CD4-positive, alpha-beta T cell (primary cell): Measurements from ENCODE around the gene ABHD16A. TPM values are rescaled to one million over a fixed set of nuclear protein-coding genes. Genes with fewer than 3 reads are reported as not detected.

Experiments
- ATAC-seq: fragments of 200-7000 bp; cut with Tn5 transposase; one replicate; pipeline ENCODE4 v1.10.0; 2022; ENCODE audit warnings: mild to moderate bottlenecking; ENCODE audit not compliant: poor library complexity
- CTCF ChIA-PET: fragments of 350-600 bp; sonication (Branson Sonifier 250); formaldehyde crosslinking; loops from one replicate; lab custom pipeline; 2021; ENCODE audit warnings: antibody characterized with exemption, inconsistent platforms; lab: Charles Lee
- POLR2A ChIA-PET: fragments of 350-600 bp; sonication (Branson Sonifier 250); formaldehyde crosslinking; loops from one replicate; lab custom pipeline; 2021; ENCODE audit warnings: antibody characterized with exemption, inconsistent platforms; lab: Charles Lee
- DNase-seq, 14 experiments: peaks; one replicate each; pipeline ENCODE4 v3.0.0-alpha.2; 2013 to 2020; ENCODE audit warnings: mixed read lengths in 2 of 14
- H3K27ac ChIP-seq, 2 donors: one replicate each; pipeline versions ENCODE4 v1.5.1 to v1.7.0; 2013; ENCODE audit warnings: low read length in 2 of 2, low read depth in 1 of 2, mild to moderate bottlenecking in 1 of 2
- H3K27me3 ChIP-seq, 2 experiments: 1 replicate in 1 of 2; 2 replicates in 1 of 2; pipeline versions ENCODE4 v1.6.1 to v1.7.0; 2013; ENCODE audit warnings: low read length in 2 of 2, control low read depth in 1 of 2, mild to moderate bottlenecking in 1 of 2, moderate library complexity in 1 of 2; ENCODE audit not compliant: insufficient read depth in 2 of 2, control insufficient read depth in 1 of 2
- H3K36me3 ChIP-seq: one replicate; pipeline ENCODE4 v1.6.1; 2013; ENCODE audit warnings: low read length, control low read depth; ENCODE audit not compliant: insufficient read depth
- H3K4me1 ChIP-seq: one replicate; pipeline ENCODE4 v1.6.1; 2013; ENCODE audit warnings: low read length, control low read depth; ENCODE audit not compliant: insufficient read depth
- H3K4me3 ChIP-seq: one replicate; pipeline ENCODE4 v1.5.1; 2013; ENCODE audit warnings: mild to moderate bottlenecking, low read length, moderate library complexity
- H3K9me3 ChIP-seq, 2 experiments: 1 replicate in 1 of 2; 2 replicates in 1 of 2; pipeline versions ENCODE4 v1.6.1 to v1.7.0; 2013; ENCODE audit warnings: low read length in 2 of 2, mild to moderate bottlenecking in 2 of 2, control low read depth in 1 of 2, moderate library complexity in 1 of 2; ENCODE audit not compliant: control insufficient read depth in 1 of 2, insufficient read depth in 1 of 2
- H3K27ac Mint-ChIP-seq: one replicate; pipeline ENCODE4 v1.8.0; 2020; ENCODE audit warnings: mixed read lengths
- H3K27me3 Mint-ChIP-seq: one replicate; pipeline ENCODE4 v1.8.0; 2021; ENCODE audit warnings: mixed read lengths
- H3K36me3 Mint-ChIP-seq: one replicate; pipeline ENCODE4 v1.8.0; 2021; ENCODE audit warnings: low read depth, mixed read lengths
- H3K4me1 Mint-ChIP-seq: one replicate; pipeline ENCODE4 v1.8.0; 2021; ENCODE audit warnings: low read depth, mixed read lengths
- H3K4me3 Mint-ChIP-seq: one replicate; pipeline ENCODE4 v1.8.0; 2020; ENCODE audit warnings: mild to moderate bottlenecking, mixed read lengths
- H3K9me3 Mint-ChIP-seq: one replicate; pipeline ENCODE4 v1.8.0; 2020; ENCODE audit warnings: mixed read lengths
- intact Hi-C, 2 experiments: fragments of 100-400 bp; cut with DNase I in 1 of 2; cut with micrococcal nuclease in 1 of 2; formaldehyde crosslinking; loops; one replicate each; pipeline versions ENCODE4 v1.15.1 to v1.9.0; 2023 to 2025; cut with DNase I, micrococcal nuclease
- total RNA-seq, 174 experiments: library from RNA in 2 of 174; stranded (reverse) in 2 of 174; gene quantifications; one replicate each; pipeline ENCODE4 v1.2.3 and lab custom pipeline; 2021 to 2026
- TF ChIP-seq, protein P1 (sequence below): fragments of 200-600 bp; IDR thresholded peaks from one replicate; pipeline ENCODE4 v1.8.0; 2022; ENCODE audit warnings: antibody characterized with exemption, mild to moderate bottlenecking

The ABHD16A gene
- total RNA-seq, 2 experiments from 2014 or later = 52.3 to 59.3 TPM

DNA sequence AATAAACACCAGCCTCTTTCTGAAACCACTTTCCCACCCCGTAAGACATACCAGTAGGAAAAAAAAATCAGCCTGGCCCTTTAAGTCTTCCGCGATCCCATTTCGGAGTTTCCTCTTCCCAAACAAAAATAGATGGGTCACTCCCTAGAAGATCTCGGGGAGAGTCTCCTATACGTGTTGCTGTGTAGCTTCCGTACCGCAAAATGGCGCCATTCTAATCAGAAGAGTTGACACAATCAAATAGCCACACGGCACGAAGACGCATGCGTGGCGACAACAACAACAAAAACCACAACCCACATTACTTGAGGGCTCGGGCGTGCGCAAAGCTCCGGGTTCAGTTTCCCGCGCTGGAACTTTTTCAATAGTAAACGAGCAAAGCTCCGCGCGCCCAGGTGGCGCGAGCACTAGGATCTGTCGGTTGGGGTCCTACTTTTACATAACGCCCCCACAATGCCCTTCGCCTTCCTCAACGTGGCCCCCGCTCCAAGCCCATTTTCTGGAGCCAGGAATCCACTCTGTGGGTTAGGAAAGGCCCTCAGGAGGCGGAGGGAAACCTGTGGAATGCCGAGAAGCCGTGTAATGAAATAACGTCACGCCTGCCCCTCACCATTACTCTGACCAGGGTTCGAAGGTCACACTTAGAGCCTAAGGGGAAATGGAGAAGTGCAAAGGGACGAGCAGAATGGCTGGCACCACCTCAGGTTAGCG lies 38.2 kb downstream of the ABHD16A start, which contains the start of gene GPANK1:
TSS of gene GPANK1 (minus strand) at position 208 of the 711 bp plus-strand sequence. CDS start 519 bp downstream, outside the sequence.
- peaks cover 63% of the 10 kb centered on the region for H3K4me1 ChIP-seq
- H3K27me3 ChIP-seq = no peaks in the 10 kb centered on the region
- H3K27me3 Mint-ChIP-seq = no peaks in the 10 kb centered on the region
- DNase-seq = peak; percentile 82 to 98 (median 89)
- peaks cover 56% of the 10 kb centered on the region for H3K4me1 Mint-ChIP-seq
- TF ChIP-seq, protein P1, sequence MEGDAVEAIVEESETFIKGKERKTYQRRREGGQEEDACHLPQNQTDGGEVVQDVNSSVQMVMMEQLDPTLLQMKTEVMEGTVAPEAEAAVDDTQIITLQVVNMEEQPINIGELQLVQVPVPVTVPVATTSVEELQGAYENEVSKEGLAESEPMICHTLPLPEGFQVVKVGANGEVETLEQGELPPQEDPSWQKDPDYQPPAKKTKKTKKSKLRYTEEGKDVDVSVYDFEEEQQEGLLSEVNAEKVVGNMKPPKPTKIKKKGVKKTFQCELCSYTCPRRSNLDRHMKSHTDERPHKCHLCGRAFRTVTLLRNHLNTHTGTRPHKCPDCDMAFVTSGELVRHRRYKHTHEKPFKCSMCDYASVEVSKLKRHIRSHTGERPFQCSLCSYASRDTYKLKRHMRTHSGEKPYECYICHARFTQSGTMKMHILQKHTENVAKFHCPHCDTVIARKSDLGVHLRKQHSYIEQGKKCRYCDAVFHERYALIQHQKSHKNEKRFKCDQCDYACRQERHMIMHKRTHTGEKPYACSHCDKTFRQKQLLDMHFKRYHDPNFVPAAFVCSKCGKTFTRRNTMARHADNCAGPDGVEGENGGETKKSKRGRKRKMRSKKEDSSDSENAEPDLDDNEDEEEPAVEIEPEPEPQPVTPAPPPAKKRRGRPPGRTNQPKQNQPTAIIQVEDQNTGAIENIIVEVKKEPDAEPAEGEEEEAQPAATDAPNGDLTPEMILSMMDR = no peak
- H3K4me3 ChIP-seq = peak within 1 kb of the TSS; percentile 79
- CTCF ChIA-PET = interaction anchor here (0.8 to 1.3 kb wide), 4 partner anchors 11 to 114 kb away, joined by 3 to 5 read pairs (median 3); partner anchors contain the start of gene BAG6
- H3K4me3 Mint-ChIP-seq = peak within 1 kb of the TSS; percentile 95
- peaks cover 84% of the 10 kb centered on the region for H3K36me3 Mint-ChIP-seq
- peak; percentile 43 for ATAC-seq
- H3K9me3 ChIP-seq = no peaks in the 10 kb centered on the region
- intact Hi-C loops = loop anchor here (1.0 to 10.0 kb wide), 8 partner anchors 13 to 1540 kb away; partner anchors contain the start of genes BAG6 (in 2 of the 2), PRRC2A (in 2 of the 2), ABCF1 (in 1 of the 2) and ABHD16A (in 1 of the 2)
- POLR2A ChIA-PET = interaction anchor here (0.6 to 7.9 kb wide), 23 partner anchors 12 to 1584 kb away, joined by 3 to 250 read pairs (median 5); partner anchors contain the start of genes ABHD16A, AIF1, APOM and BAG6
- H3K9me3 Mint-ChIP-seq = no peaks in the 10 kb centered on the region
- H3K27ac ChIP-seq = peak within 1 kb of the TSS; percentile 93 to 96
- peak within 1 kb of the TSS; percentile 97 for H3K27ac Mint-ChIP-seq
- H3K36me3 ChIP-seq = peaks cover 55% of the 10 kb centered on the region

DNA sequence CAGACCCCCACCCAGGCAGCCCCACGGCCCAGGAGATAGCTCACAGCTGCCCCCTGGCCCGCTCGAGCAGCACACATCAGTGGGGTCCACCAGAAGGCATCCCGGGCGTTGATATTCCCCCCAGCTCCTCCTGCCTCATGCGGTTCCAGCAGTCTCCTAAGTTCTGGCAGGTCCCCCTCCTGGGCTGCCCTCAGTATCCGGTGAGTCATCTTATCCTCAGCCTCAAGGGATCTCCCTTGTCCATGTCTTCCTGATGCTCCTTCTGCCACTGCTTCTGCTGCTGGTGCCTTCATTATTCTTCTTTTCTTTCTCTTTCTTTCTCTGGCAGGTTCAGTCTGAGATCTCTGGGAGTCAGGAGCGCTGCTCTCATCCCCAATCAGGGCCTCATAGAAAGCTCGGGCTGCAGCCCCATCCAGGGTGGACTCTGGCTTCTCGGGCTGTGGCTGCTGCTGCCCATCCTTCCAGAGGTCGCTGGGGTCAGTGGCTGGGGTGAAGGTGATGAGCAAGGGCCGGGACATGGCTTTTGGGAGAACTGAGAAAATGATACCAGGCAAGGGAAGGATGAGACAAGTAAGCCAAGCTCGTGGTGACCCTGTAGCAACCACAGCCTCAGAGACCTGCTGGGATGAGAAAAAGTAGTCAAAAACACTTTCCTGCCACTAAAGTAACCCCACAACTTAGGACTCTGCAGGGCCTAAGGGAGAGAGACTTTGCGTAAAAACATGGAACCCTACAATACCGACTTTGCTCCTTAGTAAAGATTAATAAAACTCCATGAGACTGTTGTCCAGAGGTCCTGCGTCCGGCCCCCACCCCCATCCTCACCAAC lies 38.9 kb downstream of the ABHD16A start:
- Histone ChIP-seq H3K36me3 (peaks cover 48% of the 10 kb centered on the region), H3K27ac (peak overlapping the region; percentile 93 to 96), H3K4me3 (peak overlapping the region; percentile 79), H3K4me1 (peaks cover 71% of the 10 kb centered on the region), H3K9me3 (no peaks in the 10 kb centered on the region), H3K27me3 (no peaks in the 10 kb centered on the region)
- TF ChIP-seq, protein P1 = no peak
- no peaks in the 10 kb centered on the region for H3K9me3 Mint-ChIP-seq
- ATAC-seq = no peak
- peak overlapping the region; percentile 95 for H3K4me3 Mint-ChIP-seq
- peaks cover 64% of the 10 kb centered on the region for H3K4me1 Mint-ChIP-seq
- H3K27me3 Mint-ChIP-seq = no peaks in the 10 kb centered on the region
- peak in 3 of 14 experiments; percentile 41 to 59 (median 43) for DNase-seq
- intact Hi-C loops = loop anchor here (2.0 to 10.0 kb wide), 5 partner anchors 39 to 1541 kb away; partner anchors contain the start of genes ABCF1 (in 1 of the 2), ABHD16A (in 1 of the 2), GPSM3 (in 1 of the 2) and HSD17B8 (in 1 of the 2)
- CTCF ChIA-PET = interaction anchor here (0.8 to 1.2 kb wide), 3 partner anchors 10 to 113 kb away, joined by 3 to 5 read pairs (median 3); partner anchors contain the start of gene BAG6
- peak overlapping the region; percentile 97 for H3K27ac Mint-ChIP-seq
- H3K36me3 Mint-ChIP-seq = peaks cover 84% of the 10 kb centered on the region
- POLR2A ChIA-PET = interaction anchor here (0.6 to 7.9 kb wide), 25 partner anchors 11 to 1585 kb away, joined by 3 to 250 read pairs (median 5); partner anchors contain the start of genes ABHD16A, AIF1, APOM and BAG6
